GM21737 (cell line): ENCODE results near the gene MOGAT2.

ENCODE experiments used
- ATAC-seq: cut with Tn5 transposase; IDR thresholded peaks from one replicate; pipeline ENCODE4 v1.9.1; 2021; ENCODE audit warnings: mild to moderate bottlenecking, moderate library complexity; ENCODE audit not compliant: unreplicated experiment

Gene MOGAT2

GRCh38 chr11:75776546-75776945 lies 58.9 kb downstream of the MOGAT2 start:
- no peak for ATAC-seq

GRCh38 chr11:75777461-75778110 lies 59.9 kb downstream of the MOGAT2 start:
- no peak for ATAC-seq

GRCh38 chr11:75778962-75779361 lies 61.3 kb downstream of the MOGAT2 start:
- no peak for ATAC-seq

GRCh38 chr11:75779960-75780359 lies 62.3 kb downstream of the MOGAT2 start:
- no peak for ATAC-seq

- ATAC-seq: no peak
Measured at GRCh38 chr11:75780888-75781287, 63.2 kb downstream of the MOGAT2 start.

GRCh38 chr11:75781296-75781695 lies 63.7 kb downstream of the MOGAT2 start:
- ATAC-seq: no peak

GRCh38 chr11:75781831-75782230 lies 64.2 kb downstream of the MOGAT2 start:
- no peak for ATAC-seq
